Tibial artery (tissue), 4 donors: Measurements from ENCODE around the gene CAPNS2.
"Not testable (repeated sequence)": the region's sequence is repeated elsewhere in the genome, so short reads cannot be mapped to it uniquely, and the experiment has no call there.

ENCODE experiments used
- DNase-seq, 2 donors: peaks; one replicate each; pipeline ENCODE4 v3.0.0-alpha.2; 2019
- H3K27ac ChIP-seq, 2 donors: fragments of 200-600 bp; sonication (generic) in 1 of 2; 1 replicate in 1 of 2; 2 replicates in 1 of 2; pipeline ENCODE4 v1.5.1; 2018 to 2019; ENCODE audit warnings: mild to moderate bottlenecking in 1 of 2
- H3K27me3 ChIP-seq, 2 donors: fragments of 200-600 bp; sonication (generic) in 1 of 2; one replicate each; pipeline versions ENCODE4 v1.5.1 to v1.6.0; 2016 to 2019
- H3K36me3 ChIP-seq, 3 donors: fragments of 200-600 bp; sonication (generic) in 2 of 3; one replicate each; pipeline ENCODE4 v1.5.1; 2016 to 2019; ENCODE audit warnings: mild to moderate bottlenecking in 2 of 3
- H3K4me1 ChIP-seq, 4 donors: fragments of 200-600 bp; sonication (generic) in 2 of 4; 1 replicate in 3 of 4; 2 replicates in 1 of 4; pipeline ENCODE4 v1.5.1; 2016 to 2019
- H3K4me3 ChIP-seq, 2 donors: fragments of 200-600 bp; sonication (generic) in 1 of 2; 1 replicate in 1 of 2; 2 replicates in 1 of 2; pipeline ENCODE4 v1.5.1; 2018 to 2019; ENCODE audit warnings: mild to moderate bottlenecking in 2 of 2
- H3K9me3 ChIP-seq, 3 donors: fragments of 200-600 bp; sonication (generic) in 1 of 3; one replicate each; pipeline ENCODE4 v1.5.1; 2016 to 2019
- CTCF ChIP-seq, 2 experiments: fragments of 200-600 bp in 1 of 2; fragments of 450-650 bp in 1 of 2; IDR thresholded peaks; one replicate each; pipeline ENCODE4 v1.5.1; 2017 to 2019; ENCODE audit warnings: antibody characterized with exemption in 2 of 2, mild to moderate bottlenecking in 1 of 2, moderate library complexity in 1 of 2
- intact Hi-C: fragments of 100-400 bp; cut with DNase I; formaldehyde crosslinking; loops from one replicate; pipeline ENCODE4 v1.15.0; 2023; ENCODE audit warnings: low total_unique reads

CAPNS2 gene

GRCh38 chr16:55613613-55614335 is 47.3 kb downstream of the CAPNS2 start:
- H3K4me1 ChIP-seq = no peaks in the 10 kb centered on the region
- intact Hi-C loops = no loop called here
- H3K4me3 ChIP-seq = no peak overlapping the region
- DNase-seq = no peak
- H3K36me3 ChIP-seq = no peaks in the 10 kb centered on the region
- peaks cover 0 to 5% of the 10 kb centered on the region in 2 donors for H3K27me3 ChIP-seq
- peaks cover 0 to 7% (median 3%) of the 10 kb centered on the region in 3 donors for H3K9me3 ChIP-seq
- no peak for TF ChIP-seq CTCF (IDR thresholded peaks at IDR 0.05)
- no peak overlapping the region for H3K27ac ChIP-seq

- Histone ChIP-seq H3K4me1 (no peaks in the 10 kb centered on the region), H3K27me3 (peaks cover 0 to 5% of the 10 kb centered on the region in 2 donors), H3K27ac (no peak overlapping the region), H3K36me3 (no peaks in the 10 kb centered on the region), H3K4me3 (no peak overlapping the region), H3K9me3 (peaks cover 0 to 7% (median 2%) of the 10 kb centered on the region in 3 donors)
- no peak for DNase-seq
- no peak for TF ChIP-seq CTCF (IDR thresholded peaks at IDR 0.05)
- intact Hi-C loops = no loop called here
Observed at GRCh38 chr16:55615071-55615470, 48.6 kb downstream of the CAPNS2 start.

GRCh38 chr16:55615670-55616069 is 49.2 kb downstream of the CAPNS2 start:
- H3K36me3 ChIP-seq, H3K27me3 ChIP-seq, H3K27ac ChIP-seq, intact Hi-C loops, H3K4me1 ChIP-seq, H3K9me3 ChIP-seq, H3K4me3 ChIP-seq, DNase-seq: not testable (repeated sequence)
